K562 (cell line): ENCODE data around the gene F2. TPM values are rescaled to one million over a fixed set of nuclear protein-coding genes. Genes with fewer than 3 reads are reported as not detected.

ENCODE experiments used
- ATAC-seq: fragments of 200-7000 bp; cut with Tn5 transposase; 3 replicates; pipeline ENCODE4 v1.9.1; 2020; ENCODE audit warnings: moderate library complexity
- BruUV-seq: library from RNA; stranded (reverse); fragments of 400-500 nt; replicated peaks from 2 replicates; lab custom pipeline; 2021; lab: Mats Ljungman, UMichigan
- CTCF ChIA-PET: fragments of 300-600 bp; formaldehyde crosslinking; extraction: SDS; loops from one replicate; lab custom pipeline; 2021; ENCODE audit warnings: low intra/inter-chr PET ratio; lab: Yijun Ruan, JAX
- POLR2A ChIA-PET: fragments of 300-600, 350-650 bp; sonication (Branson Sonifier 250); formaldehyde crosslinking; extraction: SDS; loops from one replicate; lab custom pipeline; 2021; ENCODE audit warnings: antibody characterized with exemption, inconsistent platforms; lab: Yijun Ruan, JAX
- DNase-seq, 4 experiments: peaks; one replicate each; pipeline versions ENCODE4 v3.0.0 to v3.0.0-alpha.2; 2011 to 2018; ENCODE audit warnings: low spot score in 3 of 4, mixed read lengths in 3 of 4; ENCODE audit errors: extremely low read depth in 1 of 4
- FAIRE-seq: peaks from 2 replicates; lab custom pipeline; 2011; peaks lifted over from hg19 to GRCh38; lab: Jason Lieb, UNC
- H2AFZ ChIP-seq: 2 replicates; pipeline ENCODE4 v1.6.0; 2011; ENCODE audit warnings: low read depth, low read length, control low read depth, inconsistent platforms
- H3K27ac ChIP-seq: fragments of 200-600 bp; 3 replicates; pipeline ENCODE4 v1.8.0; 2011; ENCODE audit warnings: low read depth, mild to moderate bottlenecking, control low read depth, inconsistent platforms, low read length, moderate library complexity, mixed read lengths; ENCODE audit errors: extremely low read depth
- H3K27me3 ChIP-seq, 2 experiments: fragments of 300-600 bp in 1 of 2; 2 replicates in 1 of 2; 3 replicates in 1 of 2; pipeline versions ENCODE4 v1.6.0 to v1.8.0; 2011; ENCODE audit warnings: inconsistent platforms in 2 of 2, low read length in 2 of 2, mild to moderate bottlenecking in 1 of 2, mixed read lengths in 1 of 2, moderate library complexity in 1 of 2; ENCODE audit not compliant: control insufficient read depth in 2 of 2, insufficient read depth in 2 of 2
- H3K36me3 ChIP-seq: fragments of 300-600 bp; 3 replicates; pipeline ENCODE4 v1.8.0; 2011; ENCODE audit warnings: mild to moderate bottlenecking, low read length, inconsistent platforms; ENCODE audit not compliant: control insufficient read depth, insufficient read depth
- H3K4me1 ChIP-seq, 2 experiments: fragments of 200-600 bp in 1 of 2; replicated peaks in 1 of 2; 2 replicates in 1 of 2; 3 replicates in 1 of 2; pipeline versions ENCODE4 v1.5.1 to v1.8.0; 2011; ENCODE audit warnings: inconsistent platforms in 2 of 2, low read length in 2 of 2, mild to moderate bottlenecking in 1 of 2, mixed read lengths in 1 of 2, moderate library complexity in 1 of 2; ENCODE audit not compliant: control insufficient read depth in 2 of 2, insufficient read depth in 2 of 2
- H3K4me2 ChIP-seq: 2 replicates; pipeline ENCODE4 v1.6.1; 2011; ENCODE audit warnings: low read length, control low read depth, inconsistent platforms, mixed read lengths; ENCODE audit not compliant: insufficient read depth
- H3K4me3 ChIP-seq: fragments of 200-600 bp; sonication (generic), shearing (Covaris generic); 2 replicates; pipeline ENCODE4 v1.5.1; 2016; ENCODE audit warnings: control low read depth, inconsistent platforms
- H3K79me2 ChIP-seq: fragments of 200-600 bp; 3 replicates; pipeline ENCODE4 v1.8.0; 2011; ENCODE audit warnings: low read length, inconsistent platforms; ENCODE audit not compliant: control insufficient read depth, insufficient read depth
- H3K9ac ChIP-seq, 2 experiments: 2 replicates each; pipeline versions ENCODE4 v1.6.0 to v1.6.1; 2011; ENCODE audit warnings: low read depth in 2 of 2, low read length in 2 of 2, control low read depth in 1 of 2, inconsistent platforms in 1 of 2, mild to moderate bottlenecking in 1 of 2, mixed read lengths in 1 of 2; ENCODE audit not compliant: insufficient read depth in 1 of 2
- H3K9me1 ChIP-seq: one replicate; pipeline ENCODE4 v1.6.0; 2011; ENCODE audit warnings: inconsistent platforms, mild to moderate bottlenecking, low read length, moderate library complexity; ENCODE audit not compliant: control insufficient read depth, insufficient read depth
- H3K9me3 ChIP-seq: replicated peaks from 2 replicates; pipeline ENCODE4 v1.5.1; 2011; ENCODE audit warnings: low read depth, low read length, inconsistent platforms; ENCODE audit not compliant: control insufficient read depth, insufficient read depth
- H4K20me1 ChIP-seq: replicated peaks from 2 replicates; pipeline ENCODE4 v1.6.1; 2011; ENCODE audit warnings: low read length, inconsistent platforms, mixed read lengths; ENCODE audit not compliant: control insufficient read depth, insufficient read depth
- ADNP ChIP-seq: fragments of 200-800 bp; sonication (Bioruptor generic); IDR thresholded peaks from 2 replicates; pipeline ENCODE4 v1.6.1; 2016; ENCODE audit warnings: missing genetic modification characterization, missing compliant biosample characterization
- BCOR ChIP-seq: fragments of 450-650 bp; IDR thresholded peaks from 2 replicates; pipeline ENCODE4 v1.6.1; 2016
- C11orf30 ChIP-seq: fragments of 450-650 bp; IDR thresholded peaks from 2 replicates; pipeline ENCODE4 v1.6.1; 2016; ENCODE audit warnings: low read depth, mild to moderate bottlenecking
- CREBBP ChIP-seq: IDR thresholded peaks from one replicate; pipeline ENCODE4 v1.6.1; 2012; ENCODE audit warnings: low read depth, mild to moderate bottlenecking, control low read depth, inconsistent platforms, low read length
- DMBX1 ChIP-seq: fragments of 250-450 bp; sonication (Bioruptor Pico); IDR thresholded peaks from 2 replicates; pipeline ENCODE4 v1.8.0; 2022; ENCODE audit warnings: inconsistent platforms, mild to moderate bottlenecking, moderate library complexity, borderline replicate concordance
- MAFF ChIP-seq: IDR thresholded peaks from 2 replicates; pipeline ENCODE4 v1.6.1; 2012; ENCODE audit warnings: low read length, improper control_type of control experiment
- MAFG ChIP-seq: fragments of 450-650 bp; conservative IDR thresholded peaks from 2 replicates; pipeline ENCODE4 v1.6.1; 2016; ENCODE audit warnings: missing genetic modification characterization, missing compliant biosample characterization
- MAFK ChIP-seq: IDR thresholded peaks from 2 replicates; pipeline ENCODE4 v1.6.1; 2011; ENCODE audit warnings: low read length, improper control_type of control experiment
- TCF15 ChIP-seq: fragments of 250-450 bp; sonication (Bioruptor Pico); IDR thresholded peaks from 2 replicates; pipeline ENCODE4 v1.8.0; 2022; ENCODE audit warnings: moderate library complexity, mild to moderate bottlenecking, inconsistent platforms
- ZNF121 ChIP-seq: sonication (generic); formaldehyde crosslinking; conservative IDR thresholded peaks from 2 replicates; pipeline ENCODE4 v1.8.0; 2022; ENCODE audit warnings: missing genetic modification reagents
- ZNF239 ChIP-seq: fragments of 250-450 bp; sonication (Bioruptor Pico); IDR thresholded peaks from 2 replicates; pipeline ENCODE4 v1.4.0; 2020; ENCODE audit warnings: mild to moderate bottlenecking
- ZNF274 ChIP-seq: IDR thresholded peaks from 2 replicates; pipeline ENCODE4 v1.6.1; 2011; ENCODE audit warnings: low read depth, mild to moderate bottlenecking, low read length, moderate library complexity, borderline replicate concordance
- ZNF280A ChIP-seq: fragments of 450-650 bp; IDR thresholded peaks from 2 replicates; pipeline ENCODE4 v1.6.1; 2018; ENCODE audit warnings: mild to moderate bottlenecking, low read depth; ENCODE audit not compliant: partially characterized antibody
- ZNF444 ChIP-seq: fragments of 250-450 bp; sonication (Bioruptor Pico); IDR thresholded peaks from 2 replicates; pipeline ENCODE4 v1.4.0; 2020; ENCODE audit warnings: mild to moderate bottlenecking, moderate library complexity
- ZNF589 ChIP-seq: fragments of 200-800 bp; sonication (Bioruptor generic); IDR thresholded peaks from 2 replicates; pipeline ENCODE4 v1.6.1; 2016; ENCODE audit warnings: low read depth, missing genetic modification characterization, missing compliant biosample characterization
- WGBS: fragments of 100-300 bp; shearing (Covaris generic); methylation state at CpG from one replicate; pipeline ENCODE4 v1.1.6; 2016; ENCODE audit warnings: low coverage, mixed read lengths; ENCODE audit not compliant: insufficient coverage; ENCODE audit errors: missing lambda C conversion rate; 5-methylcytosine and 5-hydroxymethylcytosine counted together
- in situ Hi-C: fragments of 300-500 bp; cut with MboI; formaldehyde crosslinking; loops from 4 replicates; pipeline ENCODE4 v1.15.0; 2018; ENCODE audit warnings: inconsistent platforms, mixed read lengths
- intact Hi-C: fragments of 100-400 bp; cut with micrococcal nuclease; formaldehyde crosslinking; loops from 2 replicates; pipeline ENCODE4 v1.14.2; 2022
- polyA plus RNA-seq, 8 experiments: library from polyadenylated mRNA; depleted of rRNA in 4 of 8; stranded (reverse) in 5 of 8; unstranded in 3 of 8; fragments of >200 nt; fragmentation: Nextera tagmentation in 2 of 8; fragmentation: Illumina TruSeq in 1 of 8; extraction: Ambion mirVana in 2 of 8; extraction: Trizol in 1 of 8; gene quantifications; 2 replicates each; pipeline versions ENCODE4 v1.2.1 to v1.2.3, GENCODE V29; 2011 to 2014; ENCODE audit warnings: inconsistent platforms in 1 of 8, missing spikeins in 1 of 8
- total RNA-seq, 7 experiments: library from RNA; depleted of rRNA in 6 of 7; stranded (reverse); fragments of >200 nt in 6 of 7; fragmentation: Illumina TruSeq in 2 of 7; extraction: Trizol in 2 of 7; gene quantifications; 2 replicates each; pipeline versions ENCODE4 v1.2.1 to v1.2.3, GENCODE V29; 2011 to 2021; ENCODE audit warnings: low replicate concordance in 1 of 7

Gene F2
- total and polyA plus RNA-seq, 9 of the 15 experiments (the other 6 are each of a cell fraction or from before 2014, with no cell fraction given) = 0.16 TPM; not detected in 8

- CTCF ChIA-PET = no interaction called here
- in situ Hi-C loops (no loop called here), intact Hi-C loops (no loop called here)
- Histone ChIP-seq H3K4me1 (no peaks in the 10 kb centered on the region), H3K79me2 (no peaks in the 10 kb centered on the region), H3K27me3 (no peaks in the 10 kb centered on the region), H3K4me3 (no peak overlapping the region), H3K36me3 (peaks cover 91% of the 10 kb centered on the region), H3K9ac (no peak overlapping the region), H3K9me3 (no peaks in the 10 kb centered on the region), H3K9me1 (no peaks in the 10 kb centered on the region), H4K20me1 (no peaks in the 10 kb centered on the region), H3K27ac (no peak overlapping the region), H3K4me2 (no peak overlapping the region), H2AFZ (no peak overlapping the region)
- no TSS peak for BruUV-seq
- DNase-seq = no peak
- POLR2A ChIA-PET = interaction anchor here (0.9 to 1.4 kb wide), 3 partner anchors 18 to 24 kb away, joined by 3 to 5 read pairs (median 4); no protein-coding TSS in a partner anchor
- FAIRE-seq = no peak
- no peak for TF ChIP-seq ADNP (tag)
- no peak for TF ChIP-seq DMBX1
- TF ChIP-seq ZNF274 = no peak
- TF ChIP-seq ZNF121 (CRISPR knock-in tag) = no peak
- TF ChIP-seq BCOR = no peak
- TF ChIP-seq ZNF239 = no peak
- TF ChIP-seq ZNF444 (CRISPR knock-in tag) = no peak
- ATAC-seq = no peak
Observed at GRCh38 chr11:46762248-46762647, 43.2 kb downstream of the F2 start.

GRCh38 chr11:46766656-46767055 is 47.6 kb downstream of the F2 start:
- FAIRE-seq (no peak), ATAC-seq (no peak), DNase-seq (no peak)
- no peak overlapping the region for H3K9ac ChIP-seq
- no peak overlapping the region for H3K4me3 ChIP-seq
- ChIA-PET CTCF (no interaction called here), POLR2A (no interaction called here)
- in situ Hi-C loops (no loop called here), intact Hi-C loops (no loop called here)
- no TSS peak for BruUV-seq
- H3K27me3 ChIP-seq = no peaks in the 10 kb centered on the region
- no peak overlapping the region for H2AFZ ChIP-seq
- H3K79me2 ChIP-seq = no peaks in the 10 kb centered on the region
- WGBS = 100% methylated on average over 1 of the region's 2 CpGs
- peaks cover 85% of the 10 kb centered on the region for H3K36me3 ChIP-seq
- H3K9me3 ChIP-seq = no peaks in the 10 kb centered on the region
- H3K4me2 ChIP-seq = no peak overlapping the region
- no peaks in the 10 kb centered on the region for H3K9me1 ChIP-seq
- H3K27ac ChIP-seq = no peak overlapping the region
- H4K20me1 ChIP-seq = no peaks in the 10 kb centered on the region
- H3K4me1 ChIP-seq = no peaks in the 10 kb centered on the region
- TF ChIP-seq MAFF (peak; percentile 91), ZNF589 (no peak), C11orf30 (peak; percentile 83), CREBBP (no peak), ZNF280A (no peak), TCF15 (CRISPR knock-in tag) (no peak), MAFG (tag) (peak; percentile 78), MAFK (peak; percentile 86)
